Ascending aorta (tissue), 2 donors: ENCODE measurements around the gene APLNR. TPM values are rescaled to one million over a fixed set of nuclear protein-coding genes. Genes with fewer than 3 reads are reported as not detected.

Experiments
- DNase-seq, 2 donors: peaks; one replicate each; pipeline ENCODE4 v3.0.0-alpha.2; 2019; ENCODE audit warnings: low spot score in 2 of 2
- H3K27ac ChIP-seq, 2 donors: fragments of 200-600 bp; sonication (generic); one replicate each; pipeline ENCODE4 v1.5.1; 2016 to 2017; ENCODE audit warnings: mild to moderate bottlenecking in 1 of 2
- H3K27me3 ChIP-seq: fragments of 200-600 bp; sonication (generic); one replicate; pipeline ENCODE4 v1.5.1; 2017
- H3K36me3 ChIP-seq, 2 donors: fragments of 200-600 bp; sonication (generic); one replicate each; pipeline ENCODE4 v1.5.1; 2016
- H3K4me1 ChIP-seq, 2 donors: fragments of 200-600 bp; sonication (generic); one replicate each; pipeline ENCODE4 v1.5.1; 2016 to 2017; ENCODE audit warnings: mild to moderate bottlenecking in 1 of 2
- H3K4me3 ChIP-seq, 2 donors: fragments of 200-600 bp; sonication (generic); one replicate each; pipeline ENCODE4 v1.5.1; 2016 to 2017; ENCODE audit warnings: mild to moderate bottlenecking in 1 of 2
- H3K9me3 ChIP-seq, 2 donors: fragments of 200-600 bp; sonication (generic); one replicate each; pipeline ENCODE4 v1.5.1; 2016
- intact Hi-C: fragments of 100-400 bp; cut with DNase I; formaldehyde crosslinking; loops from one replicate; pipeline ENCODE4 v1.15.1; 2023
- total RNA-seq: library from RNA; depleted of rRNA; stranded (reverse); fragments of >200 nt; gene quantifications from one replicate; pipeline ENCODE4 v1.1.0, GENCODE V29; 2016
- TF ChIP-seq, protein P1 (sequence below), 3 experiments: fragments of 200-600 bp in 2 of 3; fragments of 450-650 bp in 1 of 3; sonication (generic) in 2 of 3; IDR thresholded peaks; one replicate each; pipeline ENCODE4 v1.5.1; 2016 to 2019; ENCODE audit warnings: antibody characterized with exemption in 3 of 3, mild to moderate bottlenecking in 1 of 3, moderate library complexity in 1 of 3

The APLNR gene
- total RNA-seq, 1 donor from 2014 or later: 15.1 TPM

DNA sequence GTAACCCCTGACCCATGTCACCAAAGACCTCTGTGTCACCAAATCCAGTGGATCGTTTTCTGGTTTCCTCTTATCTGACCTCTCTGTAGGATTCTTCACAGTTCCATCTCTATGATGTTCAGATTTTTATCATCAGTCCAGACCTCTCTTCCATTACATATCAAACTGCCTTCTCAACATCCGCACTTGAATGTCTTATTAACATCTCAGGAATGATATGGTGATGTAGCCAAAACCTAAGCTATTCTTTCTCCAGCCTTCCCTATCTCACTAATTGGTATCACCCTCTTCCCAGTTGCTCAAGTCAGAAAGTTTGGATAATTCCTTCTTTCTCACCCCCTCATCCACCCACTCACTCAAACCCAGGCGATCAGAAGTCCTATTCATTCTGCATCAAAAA, 13.4 kb downstream of the APLNR start:
- H3K9me3 ChIP-seq: no peaks in the 10 kb centered on the region
- DNase-seq: no peak
- TF ChIP-seq, protein P1, sequence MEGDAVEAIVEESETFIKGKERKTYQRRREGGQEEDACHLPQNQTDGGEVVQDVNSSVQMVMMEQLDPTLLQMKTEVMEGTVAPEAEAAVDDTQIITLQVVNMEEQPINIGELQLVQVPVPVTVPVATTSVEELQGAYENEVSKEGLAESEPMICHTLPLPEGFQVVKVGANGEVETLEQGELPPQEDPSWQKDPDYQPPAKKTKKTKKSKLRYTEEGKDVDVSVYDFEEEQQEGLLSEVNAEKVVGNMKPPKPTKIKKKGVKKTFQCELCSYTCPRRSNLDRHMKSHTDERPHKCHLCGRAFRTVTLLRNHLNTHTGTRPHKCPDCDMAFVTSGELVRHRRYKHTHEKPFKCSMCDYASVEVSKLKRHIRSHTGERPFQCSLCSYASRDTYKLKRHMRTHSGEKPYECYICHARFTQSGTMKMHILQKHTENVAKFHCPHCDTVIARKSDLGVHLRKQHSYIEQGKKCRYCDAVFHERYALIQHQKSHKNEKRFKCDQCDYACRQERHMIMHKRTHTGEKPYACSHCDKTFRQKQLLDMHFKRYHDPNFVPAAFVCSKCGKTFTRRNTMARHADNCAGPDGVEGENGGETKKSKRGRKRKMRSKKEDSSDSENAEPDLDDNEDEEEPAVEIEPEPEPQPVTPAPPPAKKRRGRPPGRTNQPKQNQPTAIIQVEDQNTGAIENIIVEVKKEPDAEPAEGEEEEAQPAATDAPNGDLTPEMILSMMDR (IDR thresholded peaks at IDR 0.05): no peak
- no peaks in the 10 kb centered on the region for H3K4me1 ChIP-seq
- no peak overlapping the region for H3K4me3 ChIP-seq
- H3K27me3 ChIP-seq: no peaks in the 10 kb centered on the region
- H3K27ac ChIP-seq: no peak overlapping the region
- no peaks in the 10 kb centered on the region for H3K36me3 ChIP-seq
- intact Hi-C loops: no loop called here

DNA sequence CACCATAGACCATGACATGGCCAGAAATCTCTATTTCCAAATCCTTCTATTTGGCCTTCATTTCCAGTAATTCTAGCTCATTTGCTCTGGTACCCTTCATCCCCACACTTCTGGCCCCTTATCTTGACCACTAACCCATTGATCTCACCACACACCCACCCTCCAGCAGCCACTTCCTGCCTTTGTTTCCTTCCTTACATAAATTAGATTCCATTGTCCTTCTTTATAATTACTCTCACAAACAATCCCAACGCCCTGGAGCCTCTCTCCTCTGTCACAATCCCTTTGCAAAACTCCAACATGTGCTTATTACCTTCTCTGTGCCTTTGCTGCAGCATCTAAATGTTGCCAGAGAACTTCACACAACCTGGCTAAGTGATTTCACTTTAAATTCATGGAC, 14.8 kb downstream of the APLNR start:
- no peaks in the 10 kb centered on the region for H3K36me3 ChIP-seq
- no peak overlapping the region for H3K27ac ChIP-seq
- DNase-seq: no peak
- H3K4me1 ChIP-seq: no peaks in the 10 kb centered on the region
- no peaks in the 10 kb centered on the region for H3K27me3 ChIP-seq
- TF ChIP-seq, protein P1 (IDR thresholded peaks at IDR 0.05): no peak
- intact Hi-C loops: no loop called here
- no peaks in the 10 kb centered on the region for H3K9me3 ChIP-seq
- no peak overlapping the region for H3K4me3 ChIP-seq

DNA sequence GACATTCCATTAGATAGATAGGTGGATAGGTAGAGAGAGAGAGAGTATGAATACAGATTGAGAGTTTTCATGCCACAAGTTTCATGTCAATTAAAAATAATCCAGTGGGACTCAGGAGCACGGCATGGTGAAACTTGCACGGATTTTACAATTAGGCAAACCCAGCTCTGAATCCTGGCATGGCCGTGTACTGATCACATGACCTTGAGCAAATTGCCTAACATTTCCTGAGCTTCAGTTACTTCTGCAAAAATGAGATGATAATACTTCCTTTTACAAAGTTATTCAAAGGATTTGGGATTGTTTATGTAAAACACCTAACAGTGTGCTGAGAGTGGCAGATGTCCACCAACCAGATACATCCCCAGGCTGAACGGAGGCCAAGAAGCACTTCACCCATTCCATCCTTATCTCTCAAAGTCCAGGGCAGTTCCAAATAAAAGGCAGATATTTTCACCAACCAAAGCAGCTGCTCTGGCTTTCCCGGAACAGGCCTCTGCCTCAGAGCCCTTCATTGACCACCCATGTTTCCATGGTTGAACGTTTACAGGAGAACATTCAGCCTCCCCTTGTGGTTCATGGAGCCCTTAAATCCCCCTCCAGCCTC, 17.9 kb downstream of the APLNR start:
- intact Hi-C loops: no loop called here
- Histone ChIP-seq H3K9me3 (no peaks in the 10 kb centered on the region), H3K4me1 (no peaks in the 10 kb centered on the region), H3K36me3 (no peaks in the 10 kb centered on the region), H3K4me3 (no peak overlapping the region), H3K27ac (no peak overlapping the region), H3K27me3 (no peaks in the 10 kb centered on the region)
- DNase-seq: no peak
- TF ChIP-seq, protein P1 (IDR thresholded peaks at IDR 0.05): no peak

DNA sequence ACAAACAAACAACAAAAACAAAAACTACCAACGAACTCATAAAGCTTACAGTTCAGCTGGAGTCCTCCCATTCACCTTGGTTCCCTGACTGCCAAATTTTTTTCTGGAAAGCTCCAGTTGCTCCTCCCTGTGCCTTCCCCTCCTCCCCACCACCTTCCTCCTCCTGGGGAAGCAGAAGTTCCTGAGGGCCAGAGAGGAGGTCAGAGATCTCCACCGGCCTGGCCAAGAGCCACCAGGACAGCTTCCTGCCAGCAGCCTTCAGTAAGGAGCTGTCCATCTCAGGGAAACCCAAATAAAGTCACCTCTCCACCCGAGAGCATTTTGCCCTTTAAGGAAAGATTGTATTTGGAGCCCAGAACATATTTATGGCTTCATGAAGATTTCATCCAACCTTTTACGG, 20.0 kb downstream of the APLNR start:
- no peak overlapping the region for H3K4me3 ChIP-seq
- no peaks in the 10 kb centered on the region for H3K9me3 ChIP-seq
- intact Hi-C loops: no loop called here
- H3K4me1 ChIP-seq: no peaks in the 10 kb centered on the region
- no peaks in the 10 kb centered on the region for H3K36me3 ChIP-seq
- H3K27ac ChIP-seq: no peak overlapping the region
- H3K27me3 ChIP-seq: no peaks in the 10 kb centered on the region
- TF ChIP-seq, protein P1 (IDR thresholded peaks at IDR 0.05): no peak
- DNase-seq: no peak

DNA sequence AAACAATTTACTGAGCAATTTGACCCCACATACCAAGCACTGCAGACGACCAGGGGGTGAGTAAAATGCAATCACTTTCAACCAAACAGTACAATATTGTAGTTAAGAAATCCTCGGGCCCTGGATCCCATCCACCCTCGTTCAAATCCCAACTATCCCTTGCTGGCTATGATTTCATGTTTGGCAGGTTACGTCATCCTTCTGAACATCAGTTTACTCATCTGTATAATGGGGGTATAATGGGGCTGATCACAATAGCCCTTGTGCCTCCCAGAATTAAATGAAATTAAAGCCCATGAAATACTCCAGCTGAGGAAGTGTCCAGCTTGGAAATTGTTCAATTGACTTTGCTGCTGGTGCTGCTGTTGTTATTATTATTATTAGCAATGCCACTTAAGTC, 20.6 kb downstream of the APLNR start:
- Histone ChIP-seq H3K4me3 (no peak overlapping the region), H3K4me1 (no peaks in the 10 kb centered on the region), H3K27me3 (no peaks in the 10 kb centered on the region), H3K36me3 (no peaks in the 10 kb centered on the region), H3K27ac (no peak overlapping the region), H3K9me3 (no peaks in the 10 kb centered on the region)
- TF ChIP-seq, protein P1 (IDR thresholded peaks at IDR 0.05): no peak
- DNase-seq: no peak
- intact Hi-C loops: no loop called here

DNA sequence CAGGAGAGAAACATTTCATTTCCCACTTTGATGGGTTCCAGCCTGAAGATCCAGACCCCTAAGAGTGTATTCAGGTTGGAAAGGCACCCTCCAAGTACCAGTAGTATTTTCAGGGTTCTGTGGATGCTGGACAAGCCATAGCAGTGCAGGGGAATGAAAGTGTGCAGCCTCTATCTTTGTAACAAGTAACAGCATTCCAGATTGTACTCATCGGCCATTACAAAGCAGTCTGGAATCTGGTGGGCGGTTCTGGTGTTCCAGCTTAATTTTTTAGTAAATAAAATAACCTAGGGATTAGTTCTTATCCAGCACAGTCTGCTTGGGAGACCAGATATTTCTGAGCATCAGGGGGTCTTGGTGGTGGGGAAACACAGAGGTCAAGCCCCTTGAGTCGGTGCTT, 22.6 kb downstream of the APLNR start:
- H3K27me3 ChIP-seq: no peaks in the 10 kb centered on the region
- H3K36me3 ChIP-seq: no peaks in the 10 kb centered on the region
- TF ChIP-seq, protein P1 (IDR thresholded peaks at IDR 0.05): no peak
- no peaks in the 10 kb centered on the region for H3K4me1 ChIP-seq
- DNase-seq: no peak
- H3K9me3 ChIP-seq: no peaks in the 10 kb centered on the region
- no peak overlapping the region for H3K27ac ChIP-seq
- intact Hi-C loops: no loop called here
- no peak overlapping the region for H3K4me3 ChIP-seq
